GM21786 (cell line): ENCODE results near the gene BIN1.

Source experiments
- ATAC-seq: cut with Tn5 transposase; IDR thresholded peaks from one replicate; pipeline ENCODE4 v1.9.1; 2021; ENCODE audit not compliant: unreplicated experiment

Gene BIN1

GRCh38 chr2:127025359-127026166 is 81.4 kb downstream of the BIN1 start:
- ATAC-seq: peak; percentile 92

GRCh38 chr2:127024769-127025358 is 82.1 kb downstream of the BIN1 start:
- ATAC-seq: no peak

DNA sequence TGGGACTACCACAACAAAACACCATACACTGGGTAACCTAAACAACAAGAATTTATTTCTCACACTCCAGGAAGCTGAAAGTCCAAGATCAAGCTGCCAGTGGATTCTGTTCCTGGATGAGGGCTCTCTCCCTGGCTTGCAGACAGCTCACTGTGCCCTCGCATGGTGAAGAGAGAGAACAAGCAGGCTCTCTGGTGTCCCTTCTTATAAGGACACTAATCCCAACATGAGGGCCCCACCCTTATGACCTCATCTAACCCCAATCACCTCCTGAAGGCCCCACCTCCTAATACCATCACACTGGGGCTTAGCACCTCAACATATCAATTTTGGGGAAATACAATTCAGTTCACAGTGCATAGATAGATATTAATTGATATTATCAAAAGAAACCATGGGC is 83.5 kb downstream of the BIN1 start:
- no peak for ATAC-seq

GRCh38 chr2:127022817-127023216 is 84.1 kb downstream of the BIN1 start:
- no peak for ATAC-seq

DNA sequence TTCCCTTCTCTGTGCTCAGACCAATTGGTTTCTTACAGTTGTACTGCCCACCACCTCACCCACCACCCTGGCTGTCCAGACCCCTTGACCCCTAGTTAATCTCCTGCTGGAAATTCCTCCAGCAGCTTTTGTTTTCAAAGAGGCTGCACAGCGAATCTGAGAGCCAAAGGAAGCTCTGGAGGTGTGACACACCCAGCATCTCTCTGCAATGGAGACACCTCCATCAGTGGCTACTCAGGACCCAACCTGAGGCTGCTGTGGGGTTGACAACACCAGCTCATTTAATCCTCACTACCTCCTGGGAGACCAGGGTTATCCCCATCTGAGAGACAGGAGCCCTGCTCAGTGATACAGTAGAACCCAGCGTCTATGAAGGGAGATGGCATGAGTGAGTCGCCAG is 86.4 kb downstream of the BIN1 start:
- no peak for ATAC-seq

DNA sequence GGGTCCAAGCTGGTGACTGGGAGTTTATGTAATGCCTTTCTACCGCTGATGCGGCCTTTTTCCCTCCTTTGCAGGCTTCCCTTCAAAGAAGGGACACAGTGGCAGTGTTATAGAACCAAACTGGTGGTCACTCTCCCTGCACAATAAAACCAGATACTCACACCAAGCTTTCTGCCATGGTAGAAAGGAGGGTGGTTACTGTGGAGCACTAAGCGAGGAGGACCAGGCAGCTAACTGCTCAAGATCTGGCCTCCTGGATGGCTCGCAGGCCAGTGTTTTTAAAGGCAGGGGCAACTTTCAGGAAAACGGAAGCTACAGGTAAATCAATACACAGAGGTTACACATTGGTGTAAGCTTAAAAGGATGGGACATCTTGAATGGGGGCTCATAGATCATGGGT is 89.4 kb downstream of the BIN1 start:
- ATAC-seq: no peak

DNA sequence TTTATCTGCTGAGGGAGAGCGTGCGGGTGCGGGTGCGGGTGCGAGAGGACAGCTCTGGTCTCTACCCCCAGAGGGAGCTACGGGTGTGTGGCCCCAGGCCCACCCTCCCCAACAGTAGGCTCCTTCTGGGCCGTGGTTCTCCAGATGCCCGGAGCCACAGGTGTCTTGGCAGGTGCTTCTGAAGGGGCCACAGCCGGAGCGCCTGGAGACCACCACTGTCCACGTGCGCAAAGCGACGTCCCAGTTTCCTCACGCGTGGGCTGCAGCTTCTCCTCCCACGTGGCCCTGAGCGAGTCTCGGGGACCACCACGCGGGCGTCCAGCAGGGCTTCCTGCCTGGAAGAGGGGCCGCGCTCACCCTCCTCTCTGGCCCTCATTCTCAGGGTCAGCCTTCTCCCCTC is 90.6 kb downstream of the BIN1 start:
- no peak for ATAC-seq

DNA sequence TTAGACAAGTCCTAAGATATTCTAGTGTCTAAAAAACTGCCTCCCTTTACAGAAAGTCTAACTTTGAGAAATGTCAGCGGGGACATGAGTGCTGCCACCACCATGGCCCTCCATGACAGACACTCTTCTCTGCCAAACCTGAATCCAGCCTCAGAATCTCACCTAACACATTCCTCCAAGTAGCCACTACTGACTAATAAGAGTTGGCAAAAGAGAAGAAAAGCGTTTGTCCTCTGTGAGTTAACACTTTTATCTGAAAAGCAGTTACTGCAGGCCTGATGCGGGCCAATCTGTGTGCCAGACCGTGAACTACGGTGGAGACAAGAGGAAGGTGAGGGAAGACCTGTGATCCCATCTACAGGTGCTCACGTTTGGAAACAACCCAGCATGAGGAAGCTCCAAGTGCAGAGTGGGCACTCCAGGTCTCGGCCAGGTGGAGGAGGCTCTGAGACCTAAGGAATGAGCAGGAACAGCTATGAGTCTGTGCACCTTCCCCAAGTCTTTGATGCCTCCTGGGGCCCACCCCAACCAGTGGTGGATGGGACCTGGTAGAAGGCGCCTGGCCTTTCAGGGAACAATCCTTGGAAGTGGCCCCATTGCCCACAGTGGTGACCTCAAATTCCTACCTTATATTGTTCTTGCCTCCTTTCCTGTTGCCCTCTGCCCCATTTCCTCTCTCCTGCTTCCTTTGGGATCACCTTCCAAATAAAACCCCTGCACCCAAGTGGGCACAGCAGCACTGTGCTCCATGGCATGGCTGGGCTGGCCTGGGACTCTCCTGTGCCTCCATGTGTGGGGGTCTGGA is 91.6 kb downstream of the BIN1 start:
- no peak for ATAC-seq

- ATAC-seq: no peak
Observed at GRCh38 chr2:127014630-127015029, 92.3 kb downstream of the BIN1 start.

GRCh38 chr2:127014224-127014623 is 92.7 kb downstream of the BIN1 start:
- no peak for ATAC-seq

DNA sequence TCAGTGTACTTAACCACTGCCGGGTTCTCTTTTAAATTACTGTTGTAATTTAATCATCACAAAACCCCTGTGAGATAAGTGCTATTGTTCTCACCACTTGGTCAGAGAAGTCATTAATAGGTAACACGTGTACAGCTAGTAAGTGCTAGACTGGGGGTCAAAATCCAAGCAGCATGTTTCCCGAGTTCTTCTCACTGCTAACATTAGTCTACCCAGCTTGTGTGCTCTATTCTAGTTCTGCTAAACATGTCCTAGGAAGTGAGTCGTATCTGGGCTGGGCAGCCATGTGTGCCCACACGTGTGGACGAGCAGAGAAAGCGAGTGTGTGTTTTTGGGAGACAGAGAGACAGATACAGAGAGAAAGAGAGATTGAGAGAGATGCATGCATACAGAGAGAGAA is 94.1 kb downstream of the BIN1 start:
- ATAC-seq: no peak

GRCh38 chr2:127012215-127012614 is 94.7 kb downstream of the BIN1 start:
- no peak for ATAC-seq

DNA sequence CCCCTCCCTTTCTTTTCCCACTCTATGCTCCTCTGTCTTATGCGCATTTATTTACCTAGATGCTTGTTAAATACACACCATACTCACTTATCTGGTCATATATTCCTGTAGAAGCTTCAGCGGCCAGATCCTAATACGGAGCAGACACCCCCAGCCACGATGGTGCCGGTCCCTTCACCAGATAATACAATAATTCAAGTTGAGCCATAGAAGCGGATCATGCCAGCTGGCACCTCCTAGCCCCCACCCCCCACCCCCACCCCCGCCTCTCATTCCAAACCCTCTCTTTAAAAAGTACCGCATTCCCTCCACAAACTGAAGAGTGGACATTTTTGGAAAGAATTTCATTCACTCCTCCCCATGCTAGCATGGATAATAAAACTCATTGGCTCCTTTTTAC is 95.2 kb downstream of the BIN1 start:
- ATAC-seq: no peak

DNA sequence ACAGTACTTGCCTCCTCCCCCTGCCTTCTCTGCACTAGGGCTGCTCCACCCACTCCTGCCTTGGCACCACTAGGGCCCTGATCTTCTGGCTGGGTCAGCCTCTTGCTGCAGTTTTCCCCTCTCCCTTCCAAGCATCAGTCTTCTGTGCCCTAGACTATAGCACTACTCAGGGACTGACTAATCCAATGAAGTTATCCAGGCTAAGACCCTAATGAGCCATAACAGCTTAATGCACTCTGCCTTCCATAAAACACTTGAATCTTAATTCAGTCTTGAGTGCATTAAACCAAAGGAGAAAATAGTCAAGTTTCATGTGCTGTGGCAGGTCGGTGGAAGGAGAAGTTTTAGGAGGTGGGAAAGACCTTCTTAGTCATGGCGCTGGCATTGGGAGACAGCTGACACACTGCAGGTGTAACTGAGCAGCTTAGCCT is 95.7 kb downstream of the BIN1 start:
- no peak for ATAC-seq

- no peak for ATAC-seq
Observed at GRCh38 chr2:127008265-127009015, 98.5 kb downstream of the BIN1 start.

DNA sequence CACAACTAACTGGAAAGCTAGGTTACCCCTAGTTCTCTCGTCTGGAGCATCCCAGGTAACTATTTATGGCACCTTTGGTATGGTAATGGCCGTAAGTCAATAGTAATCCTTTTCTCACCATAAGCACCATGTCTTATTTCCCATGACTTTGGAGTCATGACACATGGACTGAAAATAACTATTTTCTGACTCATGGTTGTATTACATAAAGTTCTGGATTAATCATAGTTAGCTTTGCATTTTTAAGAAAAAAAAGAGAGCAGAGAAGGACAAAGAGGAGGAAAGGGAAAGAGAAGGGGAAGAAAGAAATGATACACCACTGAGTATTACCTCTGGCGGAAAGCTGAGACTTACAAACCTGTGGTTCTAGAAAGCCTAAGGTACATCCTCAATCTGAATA is 99.3 kb downstream of the BIN1 start:
- ATAC-seq: no peak

DNA sequence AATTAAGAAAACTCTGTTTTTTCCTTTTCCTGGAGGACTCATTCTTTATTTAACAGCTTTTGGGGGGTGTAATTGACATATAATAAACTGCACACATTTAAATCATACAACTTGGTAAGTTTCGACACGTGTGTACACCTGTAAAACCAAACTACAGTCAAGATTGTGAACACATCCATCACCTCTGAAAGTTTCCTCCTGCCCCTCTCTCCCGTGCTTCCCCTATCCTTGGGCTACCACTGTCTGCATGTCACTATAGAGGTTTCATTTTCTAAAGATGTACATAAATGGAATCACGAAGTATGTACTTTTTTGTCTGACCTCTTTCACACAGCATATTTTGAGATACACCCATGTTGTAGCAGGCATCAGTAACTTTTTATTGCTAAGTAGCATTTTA is 100.0 kb downstream of the BIN1 start:
- no peak for ATAC-seq

DNA sequence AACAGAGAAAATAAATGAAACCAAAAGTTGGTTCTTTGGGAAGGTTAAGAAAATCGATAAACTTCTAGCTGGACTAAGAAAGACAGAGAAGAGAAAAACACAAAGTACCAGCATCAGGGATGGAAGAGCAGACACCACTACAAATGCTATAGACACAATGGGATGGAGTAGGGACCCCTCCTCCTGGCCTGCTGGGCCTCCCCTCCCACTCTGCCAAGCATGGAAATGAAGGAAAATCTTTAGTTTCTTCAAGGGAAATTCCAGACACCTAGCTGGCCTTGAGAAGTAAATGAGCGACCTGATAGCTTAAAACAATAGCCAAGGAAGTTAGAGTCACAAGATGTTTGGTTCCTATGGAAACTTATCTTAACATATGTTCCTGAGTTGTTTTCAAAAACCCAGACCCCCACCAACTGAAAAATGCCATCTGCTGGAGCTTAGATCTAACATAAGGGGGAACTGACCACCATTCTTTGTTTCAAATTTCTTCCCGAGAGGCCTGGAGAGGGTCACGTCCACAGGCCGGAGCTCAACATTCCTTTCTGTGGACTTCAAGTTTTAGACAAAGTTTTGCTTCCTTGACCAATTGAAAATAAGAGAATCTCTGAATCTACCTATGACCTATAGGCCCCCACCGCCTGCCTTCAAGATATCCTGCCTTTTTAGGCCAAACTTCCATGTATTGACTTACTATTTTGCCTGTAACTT is 101.9 kb downstream of the BIN1 start:
- no peak for ATAC-seq

DNA sequence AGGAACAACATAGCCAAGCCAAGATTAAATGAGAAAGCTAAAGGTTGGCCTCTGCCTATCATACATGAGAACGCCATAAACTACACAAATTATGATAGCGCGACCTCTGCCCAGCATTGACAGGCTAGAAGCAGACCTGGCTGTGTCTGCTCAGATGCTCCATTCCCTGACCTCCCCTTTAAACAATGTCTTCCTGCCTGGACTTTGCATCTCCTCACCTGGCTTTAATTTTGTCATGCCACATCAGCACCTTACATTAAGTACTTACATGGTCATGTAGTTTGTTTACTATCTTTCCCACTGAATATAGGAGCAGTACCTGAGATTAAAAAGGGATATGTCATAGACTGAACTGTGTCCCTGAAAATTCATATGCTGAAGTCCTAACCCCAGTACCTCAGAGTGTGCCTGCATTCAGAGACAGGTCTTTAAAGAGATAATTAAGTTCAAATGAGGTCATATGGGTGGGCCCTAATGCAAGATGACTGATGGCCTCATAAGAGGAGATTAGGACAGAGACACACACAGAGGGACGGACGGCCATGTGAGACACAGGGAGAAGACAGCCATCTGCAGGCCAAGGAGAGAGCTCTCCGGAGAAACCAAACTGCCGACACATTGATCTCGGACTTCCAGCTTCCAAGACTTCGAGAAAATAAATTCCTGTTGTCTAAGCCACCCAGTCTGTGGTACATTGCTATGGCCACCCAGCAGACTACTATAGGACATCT is 103.7 kb downstream of the BIN1 start:
- no peak for ATAC-seq

DNA sequence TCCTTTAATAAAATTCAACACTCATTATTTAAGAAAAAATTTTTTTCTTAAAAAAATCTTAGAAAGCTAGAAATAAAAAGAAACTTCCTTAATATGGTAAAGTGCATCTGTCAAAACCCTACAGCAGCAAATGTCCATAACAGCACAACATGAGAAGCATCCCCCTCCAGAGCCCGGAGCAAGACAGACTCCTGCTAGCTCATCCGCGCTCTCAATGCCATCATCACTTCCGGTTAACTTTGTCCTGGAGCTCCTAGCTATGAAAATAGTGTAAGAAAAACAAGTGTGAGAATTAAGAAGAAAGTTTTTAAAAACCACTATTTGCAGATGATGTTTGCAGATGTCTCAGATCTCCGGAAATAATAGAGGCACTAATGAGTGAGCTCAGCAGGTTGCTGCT is 105.2 kb downstream of the BIN1 start:
- ATAC-seq: no peak
